WTC11 (cell line): ENCODE measurements around the gene LRRC18. TPM values are rescaled to one million over a fixed set of nuclear protein-coding genes. Genes with fewer than 3 reads are reported as not detected.

Experiments
- ATAC-seq: fragments of 200-7000 bp; cut with Tn5 transposase; 2 replicates; pipeline ENCODE4 v1.10.0; 2021; ENCODE audit warnings: mild to moderate bottlenecking, moderate library complexity
- CTCF ChIA-PET: fragments of 300-600 bp; sonication (Branson Sonifier 250); formaldehyde crosslinking; loops from one replicate; lab custom pipeline; 2021; ENCODE audit warnings: antibody characterized with exemption; lab: Charles Lee
- POLR2A ChIA-PET: fragments of 350-600 bp; sonication (Branson Sonifier 250); formaldehyde crosslinking; loops from one replicate; lab custom pipeline; 2021; ENCODE audit warnings: antibody characterized with exemption; lab: Charles Lee
- DNase-seq: peaks from one replicate; pipeline ENCODE4 v3.0.0; 2021; ENCODE audit warnings: low spot score
- H3K27ac Mint-ChIP-seq: 2 replicates; pipeline ENCODE4 v1.8.0; 2021; ENCODE audit warnings: mixed read lengths
- H3K27me3 Mint-ChIP-seq: 2 replicates; pipeline ENCODE4 v1.8.0; 2021; ENCODE audit warnings: low read depth, mild to moderate bottlenecking, moderate library complexity, mixed read lengths
- H3K36me3 Mint-ChIP-seq: 2 replicates; pipeline ENCODE4 v1.8.0; 2021; ENCODE audit warnings: mixed read lengths
- H3K4me1 Mint-ChIP-seq: 2 replicates; pipeline ENCODE4 v1.8.0; 2022; ENCODE audit warnings: mixed read lengths
- H3K4me3 Mint-ChIP-seq: 2 replicates; pipeline ENCODE4 v1.8.0; 2021; ENCODE audit warnings: mild to moderate bottlenecking, moderate library complexity, mixed read lengths
- H3K9me3 Mint-ChIP-seq: 2 replicates; pipeline ENCODE4 v1.8.0; 2021; ENCODE audit warnings: mixed read lengths
- CREB1 ChIP-seq: sonication (generic); formaldehyde crosslinking; IDR thresholded peaks from 2 replicates; pipeline ENCODE4 v1.8.0; 2023; ENCODE audit warnings: mild to moderate bottlenecking, missing genetic modification reagents
- E2F1 ChIP-seq: sonication (generic); formaldehyde crosslinking; IDR thresholded peaks from 2 replicates; pipeline ENCODE4 v1.8.0; 2022; ENCODE audit warnings: mild to moderate bottlenecking, missing genetic modification reagents
- EMX1 ChIP-seq: fragments of 250-450 bp; sonication (Bioruptor Pico); IDR thresholded peaks from 2 replicates; pipeline ENCODE4 v1.8.0; 2021; ENCODE audit warnings: mild to moderate bottlenecking
- FOXK1 ChIP-seq: sonication (generic); formaldehyde crosslinking; IDR thresholded peaks from 2 replicates; pipeline ENCODE4 v1.8.0; 2022; ENCODE audit warnings: mild to moderate bottlenecking, moderate library complexity, missing genetic modification reagents
- GRHL2 ChIP-seq: fragments of 250-450 bp; sonication (Bioruptor Pico); IDR thresholded peaks from 2 replicates; pipeline ENCODE4 v1.8.0; 2022; ENCODE audit warnings: mild to moderate bottlenecking, moderate library complexity; ENCODE audit not compliant: insufficient replicate concordance, severe bottlenecking
- HMGXB4 ChIP-seq: sonication (generic); formaldehyde crosslinking; IDR thresholded peaks from 2 replicates; pipeline ENCODE4 v1.8.1; 2023; ENCODE audit warnings: mild to moderate bottlenecking, moderate library complexity, missing genetic modification reagents
- IRF2 ChIP-seq: sonication (generic); formaldehyde crosslinking; IDR thresholded peaks from 2 replicates; pipeline ENCODE4 v1.8.0; 2022; ENCODE audit warnings: low read depth, missing genetic modification reagents, borderline replicate concordance
- JAZF1 ChIP-seq: fragments of 250-450 bp; sonication (Bioruptor Pico); IDR thresholded peaks from 2 replicates; pipeline ENCODE4 v1.9.0; 2021; ENCODE audit warnings: moderate library complexity, mild to moderate bottlenecking, inconsistent platforms
- NFATC4 ChIP-seq: fragments of 250-450 bp; sonication (Bioruptor Pico); IDR thresholded peaks from 2 replicates; pipeline ENCODE4 v1.9.0; 2021; ENCODE audit warnings: mild to moderate bottlenecking
- NR2C2 ChIP-seq: sonication (generic); formaldehyde crosslinking; IDR thresholded peaks from 2 replicates; pipeline ENCODE4 v1.8.0; 2022; ENCODE audit warnings: mild to moderate bottlenecking, missing genetic modification reagents
- SMAD4 ChIP-seq: sonication (generic); formaldehyde crosslinking; IDR thresholded peaks from 2 replicates; pipeline ENCODE4 v1.8.0; 2022; ENCODE audit warnings: mild to moderate bottlenecking, missing genetic modification reagents
- SP1 ChIP-seq: sonication (generic); formaldehyde crosslinking; conservative IDR thresholded peaks from 2 replicates; pipeline ENCODE4 v1.8.1; 2022; ENCODE audit warnings: missing genetic modification reagents
- TEAD4 ChIP-seq: sonication (generic); formaldehyde crosslinking; IDR thresholded peaks from 2 replicates; pipeline ENCODE4 v1.8.0; 2022; ENCODE audit warnings: mild to moderate bottlenecking, missing genetic modification reagents
- TP53 ChIP-seq: sonication (generic); formaldehyde crosslinking; IDR thresholded peaks from 2 replicates; pipeline ENCODE4 v1.8.1; 2023; ENCODE audit warnings: mild to moderate bottlenecking, missing genetic modification reagents
- USF2 ChIP-seq: sonication (generic); formaldehyde crosslinking; IDR thresholded peaks from 2 replicates; pipeline ENCODE4 v1.8.1; 2023; ENCODE audit warnings: mild to moderate bottlenecking, missing genetic modification reagents, moderate library complexity
- ZNF219 ChIP-seq: sonication (generic); formaldehyde crosslinking; IDR thresholded peaks from 2 replicates; pipeline ENCODE4 v1.8.0; 2023; ENCODE audit warnings: missing genetic modification reagents, mild to moderate bottlenecking, borderline replicate concordance
- ZNF263 ChIP-seq: sonication (generic); formaldehyde crosslinking; IDR thresholded peaks from 2 replicates; pipeline ENCODE4 v1.8.1; 2022; ENCODE audit warnings: low read depth, mild to moderate bottlenecking, moderate library complexity, missing genetic modification reagents
- ZNF317 ChIP-seq: sonication (generic); formaldehyde crosslinking; IDR thresholded peaks from 2 replicates; pipeline ENCODE4 v1.8.1; 2023; ENCODE audit warnings: low read depth, mild to moderate bottlenecking, moderate library complexity, missing genetic modification reagents, borderline replicate concordance
- ZNF396 ChIP-seq: fragments of 250-450 bp; sonication (Bioruptor Pico); IDR thresholded peaks from 2 replicates; pipeline ENCODE4 v1.8.0; 2021; ENCODE audit warnings: mild to moderate bottlenecking, moderate library complexity, borderline replicate concordance
- ZNF416 ChIP-seq: fragments of 250-450 bp; sonication (Bioruptor Pico); IDR thresholded peaks from 2 replicates; pipeline ENCODE4 v1.9.0; 2021; ENCODE audit warnings: mild to moderate bottlenecking, inconsistent platforms
- ZNF423 ChIP-seq: fragments of 250-450 bp; sonication (Bioruptor Pico); IDR thresholded peaks from 2 replicates; pipeline ENCODE4 v2.1.2; 2022; ENCODE audit warnings: mild to moderate bottlenecking, moderate library complexity
- ZNF425 ChIP-seq: fragments of 250-450 bp; sonication (Bioruptor Pico); conservative IDR thresholded peaks from 2 replicates; pipeline ENCODE4 v1.9.0; 2021; ENCODE audit warnings: mild to moderate bottlenecking
- ZSCAN18 ChIP-seq: fragments of 250-450 bp; sonication (Bioruptor Pico); IDR thresholded peaks from 2 replicates; pipeline ENCODE4 v2.1.2; 2022; ENCODE audit warnings: mild to moderate bottlenecking, moderate library complexity
- total RNA-seq: library from RNA; stranded (reverse); gene quantifications from 3 replicates; pipeline ENCODE4 v1.2.3, GENCODE V29; 2021

The LRRC18 gene
- total RNA-seq, 1 experiment from 2014 or later = not detected

GRCh38 chr10:48881937-48882336 is 57.7 kb downstream of the LRRC18 start (continued):
- no peak for TF ChIP-seq NR2C2 (CRISPR knock-in tag)
- TF ChIP-seq, all 79 proteins: peak for 0

GRCh38 chr10:48880016-48880705 is 59.5 kb downstream of the LRRC18 start:
- Mint-ChIP-seq H3K27me3 (no peaks in the 10 kb centered on the region), H3K27ac (no peak overlapping the region), H3K4me1 (peaks cover 6% of the 10 kb centered on the region), H3K36me3 (no peaks in the 10 kb centered on the region), H3K9me3 (peaks cover 8% of the 10 kb centered on the region; the same call in 1 of the 2 replicates), H3K4me3 (no peak overlapping the region)
- ATAC-seq (peak; percentile 65), DNase-seq (peak; percentile 21)
- ChIA-PET CTCF (interaction anchor here (0.8 to 1.0 kb wide), 3 partner anchors 101 to 224 kb away, joined by 3 to 4 read pairs (median 3); no protein-coding TSS in a partner anchor), POLR2A (no interaction called here)
- TF ChIP-seq CREB1 (CRISPR knock-in tag) (no peak), ZNF423 (CRISPR knock-in tag) (peak; percentile 77)

- TF ChIP-seq GRHL2 (CRISPR knock-in tag) = no peak
- no peak for TF ChIP-seq ZNF219 (CRISPR knock-in tag)
- no peak for TF ChIP-seq ZNF416 (CRISPR knock-in tag)
- TF ChIP-seq ZNF396 (CRISPR knock-in tag) = no peak
- TF ChIP-seq SMAD4 (CRISPR knock-in tag) = no peak
- no peak for TF ChIP-seq EMX1 (CRISPR knock-in tag)
- no peak for TF ChIP-seq ZNF317 (CRISPR knock-in tag)
- TF ChIP-seq ZNF423 (CRISPR knock-in tag) = no peak
- no peak for TF ChIP-seq HMGXB4 (CRISPR knock-in tag)
- no peak for TF ChIP-seq ZNF263 (CRISPR knock-in tag)
- ATAC-seq (no peak), DNase-seq (no peak)
- H3K36me3 Mint-ChIP-seq = no peaks in the 10 kb centered on the region
- H3K4me1 Mint-ChIP-seq = peaks cover 6% of the 10 kb centered on the region
- ChIA-PET POLR2A (no interaction called here), CTCF (interaction anchor here (0.9 kb wide), 1 partner anchor 134 kb away, joined by 3 read pairs; no protein-coding TSS in a partner anchor)
- H3K4me3 Mint-ChIP-seq = no peak overlapping the region
- no peaks in the 10 kb centered on the region for H3K27me3 Mint-ChIP-seq
- no peak overlapping the region for H3K27ac Mint-ChIP-seq
- H3K9me3 Mint-ChIP-seq = peaks cover 8% of the 10 kb centered on the region; the same call in 1 of the 2 replicates
Measured at GRCh38 chr10:48879451-48879850, 60.2 kb downstream of the LRRC18 start.

- ATAC-seq (no peak), DNase-seq (no peak)
- Mint-ChIP-seq H3K36me3 (no peaks in the 10 kb centered on the region), H3K4me3 (no peak overlapping the region), H3K4me1 (peaks cover 6% of the 10 kb centered on the region), H3K9me3 (peaks cover 8% of the 10 kb centered on the region; the same call in 1 of the 2 replicates), H3K27ac (no peak overlapping the region), H3K27me3 (no peaks in the 10 kb centered on the region)
- POLR2A ChIA-PET = no interaction called here
- CTCF ChIA-PET = no interaction called here
- no peak for TF ChIP-seq USF2
- no peak for TF ChIP-seq FOXK1 (CRISPR knock-in tag)
- TF ChIP-seq ZSCAN18 (CRISPR knock-in tag) = no peak
- TF ChIP-seq TEAD4 (CRISPR knock-in tag) = no peak
- TF ChIP-seq ZNF425 (CRISPR knock-in tag) = no peak
- no peak for TF ChIP-seq JAZF1
- TF ChIP-seq E2F1 (CRISPR knock-in tag) = no peak
- no peak for TF ChIP-seq IRF2
- no peak for TF ChIP-seq TP53 (CRISPR knock-in tag)
- TF ChIP-seq NFATC4 = no peak
- TF ChIP-seq SP1 (CRISPR knock-in tag) = no peak
Measured at GRCh38 chr10:48878091-48878490, 61.5 kb downstream of the LRRC18 start.
